ENCODE measurements around the gene ACTN2.
A peak's percentile ranks its signal among the peaks of the same experiment; 100 is the strongest.

Gene ACTN2

DNA sequence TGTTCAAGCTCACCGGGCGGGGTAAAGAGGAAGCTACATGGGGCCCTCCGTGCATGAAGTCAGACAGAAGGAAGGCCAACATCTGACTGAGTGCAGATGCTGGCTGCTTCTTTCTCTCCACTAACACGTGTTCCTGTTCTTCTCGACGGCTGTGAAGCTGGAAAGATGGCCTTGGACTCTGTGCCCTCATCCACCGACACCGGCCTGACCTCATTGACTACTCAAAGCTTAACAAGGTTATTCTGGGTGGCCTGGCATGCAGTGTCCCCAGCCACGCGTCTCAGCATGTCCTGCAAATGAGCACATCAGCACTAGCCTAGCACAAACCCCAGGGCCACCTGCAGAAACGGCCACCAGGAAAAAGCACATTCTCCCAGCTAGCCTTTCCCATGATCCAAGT lies 41.2 kb downstream of the ACTN2 start:
- DNase-seq (ENCODE audit: low spot score) (no peak), ATAC-seq (ENCODE audit: low read depth) (no peak)
- Histone ChIP-seq H3K4me1 (ENCODE audit: insufficient read depth, poor library complexity, severe bottlenecking) (no peaks in the 10 kb centered on the region), H3K9me3 (ENCODE audit: severe bottlenecking) (no peaks in the 10 kb centered on the region), H3K36me3 (ENCODE audit: low read depth) (no peaks in the 10 kb centered on the region), H3K27me3 (ENCODE audit: insufficient read depth, poor library complexity, severe bottlenecking) (no peaks in the 10 kb centered on the region), H3K27ac (ENCODE audit: poor library complexity, severe bottlenecking) (no peak overlapping the region), H3K4me3 (ENCODE audit: severe bottlenecking) (no peak overlapping the region)
- TF ChIP-seq, protein P1, sequence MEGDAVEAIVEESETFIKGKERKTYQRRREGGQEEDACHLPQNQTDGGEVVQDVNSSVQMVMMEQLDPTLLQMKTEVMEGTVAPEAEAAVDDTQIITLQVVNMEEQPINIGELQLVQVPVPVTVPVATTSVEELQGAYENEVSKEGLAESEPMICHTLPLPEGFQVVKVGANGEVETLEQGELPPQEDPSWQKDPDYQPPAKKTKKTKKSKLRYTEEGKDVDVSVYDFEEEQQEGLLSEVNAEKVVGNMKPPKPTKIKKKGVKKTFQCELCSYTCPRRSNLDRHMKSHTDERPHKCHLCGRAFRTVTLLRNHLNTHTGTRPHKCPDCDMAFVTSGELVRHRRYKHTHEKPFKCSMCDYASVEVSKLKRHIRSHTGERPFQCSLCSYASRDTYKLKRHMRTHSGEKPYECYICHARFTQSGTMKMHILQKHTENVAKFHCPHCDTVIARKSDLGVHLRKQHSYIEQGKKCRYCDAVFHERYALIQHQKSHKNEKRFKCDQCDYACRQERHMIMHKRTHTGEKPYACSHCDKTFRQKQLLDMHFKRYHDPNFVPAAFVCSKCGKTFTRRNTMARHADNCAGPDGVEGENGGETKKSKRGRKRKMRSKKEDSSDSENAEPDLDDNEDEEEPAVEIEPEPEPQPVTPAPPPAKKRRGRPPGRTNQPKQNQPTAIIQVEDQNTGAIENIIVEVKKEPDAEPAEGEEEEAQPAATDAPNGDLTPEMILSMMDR (IDR thresholded peaks at IDR 0.05; ENCODE audit: poor library complexity, severe bottlenecking), result no peak

GRCh38 chr1:236728752-236729151 lies 42.5 kb downstream of the ACTN2 start:
- no peak overlapping the region for H3K27ac ChIP-seq (ENCODE audit: poor library complexity, severe bottlenecking)
- ATAC-seq (ENCODE audit: low read depth), result no peak
- no peak for DNase-seq (ENCODE audit: low spot score)
- H3K4me3 ChIP-seq (ENCODE audit: severe bottlenecking), result no peak overlapping the region
- H3K36me3 ChIP-seq (ENCODE audit: low read depth), result no peaks in the 10 kb centered on the region
- no peaks in the 10 kb centered on the region for H3K27me3 ChIP-seq (ENCODE audit: insufficient read depth, poor library complexity, severe bottlenecking)
- H3K9me3 ChIP-seq (ENCODE audit: severe bottlenecking), result no peaks in the 10 kb centered on the region
- TF ChIP-seq, protein P1 (IDR thresholded peaks at IDR 0.05; ENCODE audit: poor library complexity, severe bottlenecking), result no peak
- no peaks in the 10 kb centered on the region for H3K4me1 ChIP-seq (ENCODE audit: insufficient read depth, poor library complexity, severe bottlenecking)

GRCh38 chr1:236733653-236734052 lies 47.4 kb downstream of the ACTN2 start:
- no peaks in the 10 kb centered on the region for H3K36me3 ChIP-seq (ENCODE audit: low read depth)
- no peak overlapping the region for H3K27ac ChIP-seq (ENCODE audit: poor library complexity, severe bottlenecking)
- DNase-seq (ENCODE audit: low spot score), result no peak
- H3K9me3 ChIP-seq (ENCODE audit: severe bottlenecking), result no peaks in the 10 kb centered on the region
- H3K27me3 ChIP-seq (ENCODE audit: insufficient read depth, poor library complexity, severe bottlenecking), result no peaks in the 10 kb centered on the region
- TF ChIP-seq, protein P1 (IDR thresholded peaks at IDR 0.05; ENCODE audit: poor library complexity, severe bottlenecking), result no peak
- no peaks in the 10 kb centered on the region for H3K4me1 ChIP-seq (ENCODE audit: insufficient read depth, poor library complexity, severe bottlenecking)
- no peak for ATAC-seq (ENCODE audit: low read depth)
- no peak overlapping the region for H3K4me3 ChIP-seq (ENCODE audit: severe bottlenecking)

DNA sequence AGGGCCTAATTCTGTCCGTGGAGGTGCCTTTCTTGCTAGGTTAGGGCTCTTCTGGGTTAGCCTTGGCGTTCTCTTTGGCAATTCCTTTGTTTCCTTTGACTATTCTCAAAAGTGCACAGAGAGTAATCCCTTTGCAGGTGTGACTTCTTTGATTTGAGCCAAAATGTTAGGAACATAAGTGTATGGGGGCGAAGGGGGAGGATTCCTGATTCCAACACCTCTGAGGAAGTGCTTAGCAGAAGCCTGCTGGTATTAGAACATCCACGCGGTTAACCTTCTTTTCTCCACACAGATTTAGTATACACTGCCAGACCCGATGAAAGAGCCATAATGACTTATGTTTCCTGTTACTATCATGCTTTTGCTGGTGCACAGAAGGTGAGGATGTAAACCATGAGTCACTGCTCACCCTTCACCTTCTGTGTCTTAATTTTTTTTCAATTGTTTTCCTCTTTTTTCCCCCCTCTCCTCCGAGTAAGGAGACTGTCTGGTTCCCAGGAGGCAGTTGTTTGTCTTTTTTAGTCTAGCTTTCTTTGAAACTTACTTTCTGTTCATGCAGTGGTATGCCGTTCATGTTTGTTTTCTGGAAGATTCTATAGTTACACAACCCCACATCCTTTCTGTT lies 48.0 kb downstream of the ACTN2 start:
- Histone ChIP-seq H3K9me3 (ENCODE audit: severe bottlenecking) (no peaks in the 10 kb centered on the region), H3K27me3 (ENCODE audit: insufficient read depth, poor library complexity, severe bottlenecking) (no peaks in the 10 kb centered on the region), H3K36me3 (ENCODE audit: low read depth) (no peaks in the 10 kb centered on the region), H3K4me1 (ENCODE audit: insufficient read depth, poor library complexity, severe bottlenecking) (no peaks in the 10 kb centered on the region), H3K4me3 (ENCODE audit: severe bottlenecking) (no peak overlapping the region), H3K27ac (ENCODE audit: poor library complexity, severe bottlenecking) (no peak overlapping the region)
- no peak for DNase-seq (ENCODE audit: low spot score)
- peak; percentile 69; the same call in 2 of the 3 replicates for ATAC-seq (ENCODE audit: low read depth)
- TF ChIP-seq, protein P1 (IDR thresholded peaks at IDR 0.05; ENCODE audit: poor library complexity, severe bottlenecking), result no peak

GRCh38 chr1:236736761-236737160 lies 50.5 kb downstream of the ACTN2 start:
- Histone ChIP-seq H3K4me3 (ENCODE audit: severe bottlenecking) (no peak overlapping the region), H3K9me3 (ENCODE audit: severe bottlenecking) (no peaks in the 10 kb centered on the region), H3K27me3 (ENCODE audit: insufficient read depth, poor library complexity, severe bottlenecking) (no peaks in the 10 kb centered on the region), H3K27ac (ENCODE audit: poor library complexity, severe bottlenecking) (no peak overlapping the region), H3K36me3 (ENCODE audit: low read depth) (no peaks in the 10 kb centered on the region), H3K4me1 (ENCODE audit: insufficient read depth, poor library complexity, severe bottlenecking) (no peaks in the 10 kb centered on the region)
- no peak for ATAC-seq (ENCODE audit: low read depth)
- TF ChIP-seq, protein P1 (IDR thresholded peaks at IDR 0.05; ENCODE audit: poor library complexity, severe bottlenecking), result no peak
- DNase-seq (ENCODE audit: low spot score), result no peak

Measured in RWPE2 (cell line).